GM12801 (cell line): Measurements from ENCODE around the gene IL3.

Source experiments
- TF ChIP-seq, protein P1 (sequence below): IDR thresholded peaks from one replicate; pipeline ENCODE4 v1.5.1; 2011; ENCODE audit warnings: control low read depth; ENCODE audit not compliant: insufficient read length; ENCODE audit errors: extremely low read depth

Gene IL3

DNA sequence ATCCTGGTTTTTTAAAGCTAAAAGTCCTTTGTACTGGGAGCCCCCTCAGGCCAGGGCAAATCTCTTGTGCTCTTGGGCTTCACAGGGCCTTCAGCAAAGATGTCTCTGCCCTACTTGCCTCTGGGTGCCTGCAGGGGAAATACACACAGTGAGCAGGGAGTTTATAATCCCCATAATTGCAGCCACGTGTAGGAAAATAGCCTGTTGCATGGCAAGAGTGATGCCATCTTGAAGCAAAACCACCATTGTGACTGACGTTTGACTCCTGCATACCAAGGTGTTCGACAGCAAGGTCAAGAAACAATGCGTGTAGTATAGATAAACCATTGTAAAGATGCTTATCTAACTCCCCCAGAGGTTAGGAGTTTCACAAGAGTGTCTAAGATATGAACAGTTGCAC, 11.4 kb upstream of the IL3 start:
- TF ChIP-seq, protein P1, sequence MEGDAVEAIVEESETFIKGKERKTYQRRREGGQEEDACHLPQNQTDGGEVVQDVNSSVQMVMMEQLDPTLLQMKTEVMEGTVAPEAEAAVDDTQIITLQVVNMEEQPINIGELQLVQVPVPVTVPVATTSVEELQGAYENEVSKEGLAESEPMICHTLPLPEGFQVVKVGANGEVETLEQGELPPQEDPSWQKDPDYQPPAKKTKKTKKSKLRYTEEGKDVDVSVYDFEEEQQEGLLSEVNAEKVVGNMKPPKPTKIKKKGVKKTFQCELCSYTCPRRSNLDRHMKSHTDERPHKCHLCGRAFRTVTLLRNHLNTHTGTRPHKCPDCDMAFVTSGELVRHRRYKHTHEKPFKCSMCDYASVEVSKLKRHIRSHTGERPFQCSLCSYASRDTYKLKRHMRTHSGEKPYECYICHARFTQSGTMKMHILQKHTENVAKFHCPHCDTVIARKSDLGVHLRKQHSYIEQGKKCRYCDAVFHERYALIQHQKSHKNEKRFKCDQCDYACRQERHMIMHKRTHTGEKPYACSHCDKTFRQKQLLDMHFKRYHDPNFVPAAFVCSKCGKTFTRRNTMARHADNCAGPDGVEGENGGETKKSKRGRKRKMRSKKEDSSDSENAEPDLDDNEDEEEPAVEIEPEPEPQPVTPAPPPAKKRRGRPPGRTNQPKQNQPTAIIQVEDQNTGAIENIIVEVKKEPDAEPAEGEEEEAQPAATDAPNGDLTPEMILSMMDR = no peak

DNA sequence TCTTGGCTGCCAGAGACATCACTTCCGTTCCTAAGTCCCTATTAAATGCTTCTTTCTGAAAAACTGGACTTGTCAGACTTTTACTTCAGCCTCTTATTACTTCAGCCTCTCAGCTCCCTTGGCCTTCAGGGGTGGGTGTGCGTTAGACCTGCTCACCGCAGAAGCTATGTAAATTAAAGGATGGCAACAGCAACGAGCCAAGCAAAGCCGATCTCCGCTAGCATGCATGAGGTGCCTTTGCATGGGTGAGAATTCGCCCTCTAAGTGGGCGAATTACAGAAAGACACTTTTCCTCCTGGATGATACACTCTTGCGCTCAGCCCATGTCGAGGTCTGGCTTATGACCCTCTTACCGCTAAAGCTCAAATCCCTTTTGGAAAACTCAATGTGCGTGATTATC, 10.9 kb upstream of the IL3 start:
- TF ChIP-seq, protein P1 = no peak

DNA sequence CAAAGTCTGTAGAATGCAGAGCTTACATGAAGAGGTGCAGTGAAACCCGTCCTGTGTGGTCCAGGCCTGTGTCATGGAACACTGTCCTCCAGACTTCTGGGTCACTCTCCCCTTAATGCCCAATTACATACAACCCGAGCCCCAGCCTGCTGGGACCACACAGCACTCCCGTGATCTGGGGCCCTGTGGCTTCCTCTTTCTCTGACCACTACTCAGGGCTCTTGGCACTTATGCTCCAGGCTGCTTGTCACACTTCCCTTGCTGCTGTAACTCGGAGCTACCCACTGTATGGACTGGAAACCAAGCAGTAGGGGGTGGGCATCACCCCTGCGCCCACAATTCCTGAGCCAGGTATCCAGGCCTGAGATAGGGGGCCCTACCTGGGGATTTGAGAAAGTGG, 10.3 kb upstream of the IL3 start:
- TF ChIP-seq, protein P1 = no peak

DNA sequence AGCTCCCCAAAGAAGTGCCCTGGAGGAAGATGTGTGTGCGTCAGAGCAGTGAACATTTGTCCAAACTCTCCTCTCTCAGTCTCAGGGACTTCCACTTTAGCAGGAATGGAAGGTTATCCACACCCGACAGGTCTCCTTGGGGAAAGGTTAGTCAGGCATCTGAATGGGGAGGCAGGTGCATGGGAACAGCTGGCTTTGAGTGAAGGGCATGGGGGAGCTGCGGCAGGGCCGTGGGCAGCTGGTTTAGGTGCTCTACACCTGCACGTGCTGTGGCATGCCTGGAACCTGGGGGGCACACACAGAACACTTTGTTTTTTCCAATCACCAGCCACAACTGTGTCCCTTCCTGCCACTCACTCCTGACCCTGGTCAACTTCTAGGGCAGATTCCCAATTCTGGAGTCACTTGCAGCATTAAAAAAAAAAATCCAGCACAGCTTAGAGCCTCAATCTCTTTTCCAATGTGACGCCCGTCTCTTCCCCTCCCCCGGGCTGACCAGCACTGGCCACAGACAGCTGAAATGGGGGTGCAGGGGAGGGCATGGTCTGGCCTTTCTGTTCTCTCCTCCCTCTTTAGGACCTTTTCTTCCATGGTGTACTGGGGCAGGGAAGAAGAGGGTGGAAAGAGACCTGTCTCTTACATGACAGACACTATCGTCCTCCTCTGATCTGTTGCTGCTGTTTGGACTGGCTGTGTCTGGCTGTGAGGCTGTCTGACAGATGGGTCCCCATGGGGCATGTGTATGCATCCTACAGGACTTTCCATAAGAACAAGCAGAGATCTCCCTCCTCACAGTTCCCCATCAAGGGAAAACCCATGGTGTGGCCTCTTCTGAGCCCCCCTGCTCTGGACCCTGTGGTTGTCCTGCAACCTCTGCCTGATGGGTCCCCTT, 9.5 kb upstream of the IL3 start:
- TF ChIP-seq, protein P1 = no peak

DNA sequence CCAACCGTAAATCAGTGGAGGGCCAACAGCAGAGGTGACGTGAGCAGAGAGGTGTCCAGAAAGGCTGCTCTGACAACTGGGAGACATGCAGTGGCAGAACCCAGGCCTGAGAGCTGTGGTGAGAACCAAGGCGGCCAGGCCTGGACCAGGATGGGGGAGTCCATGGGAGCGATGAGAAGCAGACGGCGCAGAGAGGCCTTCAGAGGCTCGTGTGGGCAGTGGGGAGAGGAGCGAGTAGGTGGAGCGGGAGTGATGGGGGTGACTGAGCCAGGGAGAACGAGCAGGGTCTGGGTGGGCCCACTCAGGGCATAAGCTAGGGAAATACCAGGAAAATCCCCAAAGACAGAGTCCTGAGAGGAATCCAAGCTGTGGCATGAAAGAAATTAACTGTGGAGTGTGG, 7.9 kb upstream of the IL3 start:
- TF ChIP-seq, protein P1 = no peak

DNA sequence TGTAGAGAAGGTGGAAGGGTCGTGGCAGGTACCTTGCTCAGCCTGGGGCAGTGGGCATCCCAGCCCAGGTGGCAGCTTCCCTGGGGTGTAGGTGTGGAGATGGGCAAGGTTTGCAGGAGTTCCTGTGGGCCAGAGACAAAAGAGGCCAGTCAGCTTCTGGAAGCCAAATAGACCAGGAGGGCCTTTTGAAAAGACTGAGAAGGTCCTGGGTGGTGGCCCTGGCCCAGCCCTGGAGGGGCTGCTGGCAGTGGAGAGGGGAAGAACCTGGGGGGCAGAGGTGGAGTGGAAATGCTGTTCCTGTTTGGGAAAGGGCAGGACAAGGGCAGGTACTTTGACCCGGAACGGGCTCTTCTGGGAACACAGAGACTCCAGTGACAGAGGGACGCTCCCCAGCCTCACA, 7.0 kb upstream of the IL3 start:
- TF ChIP-seq, protein P1 = no peak

DNA sequence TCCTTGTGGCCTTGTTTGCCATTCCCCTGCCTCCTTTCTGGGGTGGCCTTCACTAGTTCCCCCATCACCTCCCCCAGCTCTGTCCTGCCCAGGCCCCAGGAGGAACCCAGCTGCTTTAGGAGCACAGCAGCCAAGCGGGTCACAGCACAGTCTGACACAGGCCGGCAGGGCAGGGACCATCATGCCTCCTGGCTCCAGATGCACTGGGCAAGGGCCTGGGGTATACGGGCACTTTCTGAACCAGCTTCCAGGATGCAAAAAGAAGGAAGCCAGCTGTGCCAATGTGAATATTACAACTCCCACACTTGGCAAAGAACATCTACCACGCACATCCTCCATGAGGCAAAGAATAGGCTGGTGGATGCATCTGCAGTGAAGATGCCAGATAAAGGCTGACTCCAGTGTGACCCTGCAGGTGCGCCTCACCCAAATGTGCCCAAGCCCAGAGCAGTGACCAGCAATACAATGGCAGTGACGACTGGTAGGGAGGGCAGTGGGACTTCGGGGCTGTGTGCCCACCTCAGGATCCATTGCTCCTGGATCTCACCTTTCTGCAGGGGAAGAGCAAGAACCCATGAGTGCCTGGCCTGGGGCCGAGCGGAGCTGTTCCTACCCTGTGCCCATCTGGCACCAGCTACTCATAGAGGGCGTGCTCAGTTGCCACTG, 6.3 kb upstream of the IL3 start:
- TF ChIP-seq, protein P1 = no peak
